Kidney epithelial cell (primary cell): ENCODE data around the gene ZNF827. TPM values are rescaled to one million over a fixed set of nuclear protein-coding genes. Genes with fewer than 3 reads are reported as not detected.

ENCODE experiments used
- DNase-seq: peaks from one replicate; pipeline ENCODE4 v3.0.0-alpha.2; 2010; ENCODE audit warnings: low read depth
- H3K27me3 ChIP-seq: 2 replicates; pipeline ENCODE4 v1.6.0; 2011; ENCODE audit warnings: low read length; ENCODE audit not compliant: control insufficient read depth, insufficient read depth
- H3K36me3 ChIP-seq: 2 replicates; pipeline ENCODE4 v1.5.1; 2011; ENCODE audit warnings: low read length; ENCODE audit not compliant: control insufficient read depth, insufficient read depth
- H3K4me3 ChIP-seq: 2 replicates; pipeline ENCODE4 v1.5.1; 2011; ENCODE audit warnings: low read depth, mild to moderate bottlenecking, control low read depth, low read length
- CTCF ChIP-seq: IDR thresholded peaks from 2 replicates; pipeline ENCODE4 v1.5.1; 2011; ENCODE audit warnings: mild to moderate bottlenecking, moderate library complexity, low read length, control low read depth, inconsistent platforms; ENCODE audit not compliant: insufficient read depth, poor library complexity, severe bottlenecking
- total RNA-seq: library from RNA; depleted of rRNA; stranded (reverse); fragments of >200 nt; gene quantifications from 2 replicates; pipeline ENCODE4 v1.2.3, GENCODE V29; 2015

ZNF827 gene
- total RNA-seq, 1 donor from 2014 or later, result 14.0 TPM

GRCh38 chr4:145755802-145756201, 182.8 kb downstream of the ZNF827 start:
- Histone ChIP-seq H3K4me3 (no peak overlapping the region), H3K27me3 (no peaks in the 10 kb centered on the region), H3K36me3 (no peaks in the 10 kb centered on the region)
- TF ChIP-seq CTCF, result no peak
- DNase-seq, result no peak

GRCh38 chr4:145743641-145744040, 195.0 kb downstream of the ZNF827 start:
- Histone ChIP-seq H3K4me3 (no peak overlapping the region), H3K36me3 (no peaks in the 10 kb centered on the region), H3K27me3 (no peaks in the 10 kb centered on the region)
- TF ChIP-seq CTCF, result no peak
- DNase-seq, result no peak

GRCh38 chr4:145740806-145741205, 197.8 kb downstream of the ZNF827 start:
- no peak for TF ChIP-seq CTCF
- H3K36me3 ChIP-seq, result no peaks in the 10 kb centered on the region
- H3K4me3 ChIP-seq, result no peak overlapping the region
- H3K27me3 ChIP-seq, result no peaks in the 10 kb centered on the region
- no peak for DNase-seq

- no peak overlapping the region for H3K4me3 ChIP-seq
- TF ChIP-seq CTCF, result no peak
- no peak for DNase-seq
Observed at GRCh38 chr4:145739845-145740244, 198.8 kb downstream of the ZNF827 start.

GRCh38 chr4:145736241-145736831, 202.3 kb downstream of the ZNF827 start:
- TF ChIP-seq CTCF, result no peak
- no peak for DNase-seq
- H3K36me3 ChIP-seq, result no peaks in the 10 kb centered on the region

More at GRCh38 chr4:145739845-145740244, 198.8 kb downstream of the ZNF827 start:
- no peaks in the 10 kb centered on the region for H3K36me3 ChIP-seq
- no peaks in the 10 kb centered on the region for H3K27me3 ChIP-seq

GRCh38 chr4:145735827-145736226, 202.8 kb downstream of the ZNF827 start:
- DNase-seq, result no peak
- no peak for TF ChIP-seq CTCF
- H3K27me3 ChIP-seq, result no peaks in the 10 kb centered on the region
- H3K36me3 ChIP-seq, result no peaks in the 10 kb centered on the region
- no peak overlapping the region for H3K4me3 ChIP-seq

More at GRCh38 chr4:145736241-145736831, 202.3 kb downstream of the ZNF827 start:
- H3K27me3 ChIP-seq, result no peaks in the 10 kb centered on the region
- no peak overlapping the region for H3K4me3 ChIP-seq
